NOMO-1 treated with dmso at 0.1 percent for 144 hours (cell line): ENCODE data around the gene MRPL20.
"Not testable (repeated sequence)": the region's sequence is repeated elsewhere in the genome, so short reads cannot be mapped to it uniquely, and the experiment has no call there.

Source experiments
- DNase-seq: peaks from one replicate; lab custom pipeline; 2025; ENCODE audit not compliant: unreplicated experiment; lab: John Stamatoyannopoulos, UW

MRPL20 gene

DNA sequence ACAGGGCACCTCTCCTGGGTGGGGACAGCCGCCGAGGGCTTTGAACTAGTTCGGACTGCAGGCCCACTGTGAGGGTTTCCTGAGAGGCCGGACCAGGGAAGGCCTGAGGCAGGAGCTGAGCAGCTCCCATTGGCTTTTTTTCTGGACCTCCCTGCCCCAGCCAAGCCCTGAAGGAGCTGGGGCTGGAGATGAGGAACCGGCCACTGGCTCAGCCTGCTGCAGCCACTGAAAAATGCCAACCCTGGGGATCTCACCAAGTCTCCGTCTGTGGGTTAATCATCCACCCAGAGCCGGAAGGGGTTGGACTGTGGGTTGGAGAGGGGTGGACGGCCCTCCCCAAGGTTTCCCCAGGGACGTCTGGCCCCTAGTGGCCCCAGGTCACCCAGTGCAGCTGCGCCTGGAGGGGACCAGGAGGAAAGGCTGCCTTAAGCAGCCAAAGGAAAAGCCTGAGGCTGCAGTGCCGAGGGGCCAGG lies 30.8 kb upstream of the MRPL20 start:
- DNase-seq = no peak

DNA sequence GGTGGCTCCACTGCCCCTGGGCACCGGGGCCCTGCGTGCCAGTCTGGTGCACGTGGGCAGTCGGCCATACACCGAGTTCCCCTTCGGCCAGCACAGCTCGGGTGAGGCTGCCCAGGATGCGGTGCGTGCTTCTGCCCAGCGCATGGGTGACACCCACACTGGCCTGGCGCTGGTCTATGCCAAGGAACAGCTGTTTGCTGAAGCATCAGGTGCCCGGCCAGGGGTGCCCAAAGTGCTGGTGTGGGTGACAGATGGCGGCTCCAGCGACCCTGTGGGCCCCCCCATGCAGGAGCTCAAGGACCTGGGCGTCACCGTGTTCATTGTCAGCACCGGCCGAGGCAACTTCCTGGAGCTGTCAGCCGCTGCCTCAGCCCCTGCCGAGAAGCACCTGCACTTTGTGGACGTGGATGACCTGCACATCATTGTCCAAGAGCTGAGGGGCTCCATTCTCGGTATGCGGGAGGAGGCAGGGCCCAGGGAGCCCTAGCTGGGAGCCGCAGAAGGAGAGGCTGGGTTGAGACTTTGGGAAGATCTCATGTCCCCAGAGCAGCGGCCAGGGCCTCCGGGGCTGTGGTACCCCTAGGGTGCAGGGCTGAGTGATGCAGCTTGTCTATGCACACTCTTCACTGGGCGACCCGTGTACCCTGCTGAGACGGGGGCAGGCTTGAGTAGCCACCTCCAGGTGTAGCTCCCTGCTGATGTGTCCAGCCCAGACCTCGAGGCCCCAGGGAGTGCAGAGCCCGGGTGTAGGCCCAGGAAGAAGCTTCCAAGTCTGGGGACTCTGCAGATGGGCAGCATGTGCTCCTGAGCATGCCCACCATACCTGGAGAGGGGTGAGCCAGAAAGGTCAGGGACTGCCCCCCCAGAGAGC lies 30.2 kb upstream of the MRPL20 start:
- no peak for DNase-seq

DNA sequence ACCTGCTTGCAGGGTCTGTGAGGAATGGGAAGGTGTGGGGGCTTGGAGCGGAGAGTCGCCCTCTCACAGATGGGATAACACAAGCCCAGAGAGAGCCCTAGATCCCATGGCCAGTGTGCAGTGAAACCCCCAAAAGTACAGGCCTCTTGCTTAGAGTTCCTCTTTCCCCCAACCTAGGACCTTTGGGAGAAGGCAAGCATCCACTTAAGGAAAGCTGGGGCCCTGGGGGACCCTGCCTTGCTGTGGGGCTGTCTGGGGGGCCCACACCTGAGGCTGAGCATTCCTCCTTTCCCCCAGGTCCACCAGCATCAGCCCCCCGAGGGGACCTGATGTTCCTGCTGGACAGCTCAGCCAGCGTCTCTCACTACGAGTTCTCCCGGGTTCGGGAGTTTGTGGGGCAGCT lies 29.5 kb upstream of the MRPL20 start:
- no peak for DNase-seq

DNA sequence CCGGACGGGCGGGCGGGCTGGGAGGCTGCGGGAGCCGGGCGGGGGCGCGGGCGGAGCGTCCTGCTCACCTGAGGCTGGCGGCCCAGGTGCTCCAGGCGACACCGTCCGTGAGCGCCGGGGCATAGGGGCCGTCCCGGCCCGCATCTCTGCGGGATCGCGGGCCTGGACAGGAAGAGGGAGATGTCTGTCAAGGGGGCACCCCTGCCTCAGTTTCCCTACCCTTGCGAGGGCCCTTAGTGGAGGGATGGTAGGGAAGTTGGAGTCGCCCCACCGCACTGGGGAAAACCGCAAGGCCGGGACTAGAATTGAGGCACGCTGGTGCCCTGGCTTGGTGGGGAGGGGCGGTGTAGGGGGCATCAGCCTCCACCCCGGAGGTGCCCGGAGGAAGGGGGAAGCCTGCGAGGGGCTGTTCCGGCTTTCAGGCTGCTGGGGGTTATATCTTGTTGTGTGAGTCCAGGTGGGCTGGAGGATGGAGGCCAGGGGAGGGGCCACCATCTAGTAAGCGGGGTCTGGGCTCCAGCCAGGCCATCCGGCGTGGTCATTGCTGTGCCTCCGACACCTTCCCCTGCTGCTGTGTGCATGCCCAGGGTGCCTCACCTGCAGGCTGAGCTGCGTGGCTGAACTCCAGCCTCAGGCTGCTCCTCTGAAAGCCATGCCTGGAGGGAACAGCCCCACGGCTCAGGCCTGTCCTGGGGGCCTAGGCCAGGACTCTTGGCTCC lies 29.0 kb upstream of the MRPL20 start:
- no peak for DNase-seq

DNA sequence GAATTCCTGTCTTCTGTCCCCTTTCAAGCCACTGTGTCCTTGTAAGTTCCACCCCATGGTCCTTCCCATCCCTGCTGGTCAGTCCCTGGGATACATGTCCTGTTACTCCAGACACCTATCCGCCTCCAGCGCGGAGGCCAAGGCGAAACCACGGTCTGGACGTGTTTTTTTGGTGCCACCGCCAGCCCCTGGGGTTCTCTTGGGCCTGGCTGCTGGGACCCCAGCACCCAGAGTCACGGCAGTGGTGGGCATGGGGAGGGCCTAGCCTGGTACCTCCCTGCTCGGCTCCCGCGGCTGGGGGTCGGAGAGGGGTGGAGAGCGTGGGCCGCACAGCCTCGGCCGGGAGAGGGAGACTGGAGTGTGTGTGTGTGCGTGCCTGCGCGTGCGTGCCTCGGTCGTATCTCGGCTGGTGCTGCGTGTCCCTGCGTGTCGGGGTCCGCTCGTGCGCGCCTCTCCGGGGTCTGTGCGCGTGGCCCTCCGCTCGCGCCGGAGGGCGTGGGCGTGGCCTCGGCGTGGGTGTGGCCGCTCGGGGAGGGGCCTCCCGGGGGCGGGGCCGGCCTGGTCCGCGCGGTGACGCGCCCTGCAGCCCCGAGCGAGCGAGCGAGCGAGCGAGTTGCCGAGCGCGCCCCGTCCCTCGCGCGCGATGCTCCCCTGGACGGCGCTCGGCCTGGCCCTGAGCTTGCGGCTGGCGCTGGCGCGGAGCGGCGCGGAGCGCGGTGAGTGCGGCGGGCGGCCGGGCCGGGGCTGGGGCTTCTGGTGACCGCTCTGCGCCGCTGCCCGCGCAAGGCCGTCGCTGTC lies 28.2 kb upstream of the MRPL20 start, which contains the start of gene VWA1:
Gene VWA1 (plus strand): TSS at position 585 of the 798 bp plus-strand sequence. CDS start 59 bp downstream, at position 644.
- peak; percentile 15 for DNase-seq

DNA sequence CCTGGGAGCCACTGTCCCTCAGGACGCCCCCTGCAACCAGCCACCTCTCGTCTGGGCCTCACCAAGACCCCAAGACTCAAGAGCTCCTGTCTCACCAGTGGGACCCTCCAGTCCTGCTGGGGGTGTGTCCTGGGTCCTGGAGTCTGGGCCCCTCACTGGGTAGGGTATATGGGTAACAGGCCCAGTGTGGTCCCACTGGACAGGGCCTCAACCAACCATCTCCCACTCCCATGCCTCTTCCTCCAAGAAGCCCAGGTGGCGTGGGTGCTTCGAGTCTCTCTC lies 27.7 kb upstream of the MRPL20 start:
- DNase-seq = no peak

DNA sequence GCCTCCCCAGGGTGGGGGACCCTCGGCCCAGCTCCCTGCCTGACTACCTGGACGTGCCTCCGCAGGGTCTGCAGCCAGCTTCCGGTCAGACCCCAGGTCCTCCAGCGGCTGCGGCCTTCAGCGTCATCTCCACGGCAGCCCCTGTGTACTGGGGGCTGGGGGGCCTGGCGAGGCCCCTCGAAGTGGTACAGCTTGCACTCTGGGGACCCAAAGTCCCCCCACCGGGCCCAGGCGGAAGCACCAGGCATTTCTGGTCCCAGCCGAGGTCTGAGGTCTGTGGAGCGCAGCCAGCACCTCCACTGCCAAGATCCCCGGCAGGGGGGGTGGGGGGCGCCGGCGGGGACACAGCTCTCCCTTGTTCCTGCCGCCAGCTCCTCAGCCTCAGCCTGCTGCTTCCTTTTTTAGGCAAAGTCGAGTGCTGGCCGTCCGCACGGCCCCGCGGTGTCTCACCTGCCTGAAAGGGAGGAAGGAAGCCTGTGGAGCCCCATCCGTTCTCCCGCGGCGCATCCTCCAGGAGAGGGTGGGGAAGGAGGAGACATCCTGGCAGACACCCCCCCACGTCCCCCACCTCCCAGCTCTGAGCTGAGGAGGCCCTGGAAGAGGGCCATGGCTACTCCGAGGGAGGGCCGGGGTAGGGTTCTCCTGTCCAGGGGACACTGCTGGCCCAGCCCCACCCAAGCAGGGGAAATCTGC lies 27.2 kb upstream of the MRPL20 start:
- DNase-seq = no peak

DNA sequence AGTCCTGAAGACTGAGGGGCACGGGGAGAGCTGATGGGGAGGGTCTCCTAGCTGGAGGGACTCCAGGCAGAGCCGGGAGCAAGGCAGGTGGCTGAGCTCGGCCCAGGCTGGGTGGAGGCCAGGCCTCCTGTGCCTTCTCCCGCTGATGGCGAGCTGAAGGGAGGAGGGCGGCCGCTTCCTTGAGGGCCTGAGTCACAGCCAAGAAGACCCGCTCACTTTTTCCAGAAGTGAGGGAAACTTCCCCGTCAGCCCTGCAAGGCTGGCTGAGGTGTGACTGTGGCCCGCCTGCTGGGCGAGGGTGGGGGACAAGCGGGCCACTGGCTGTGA lies 26.7 kb upstream of the MRPL20 start:
- no peak for DNase-seq

DNA sequence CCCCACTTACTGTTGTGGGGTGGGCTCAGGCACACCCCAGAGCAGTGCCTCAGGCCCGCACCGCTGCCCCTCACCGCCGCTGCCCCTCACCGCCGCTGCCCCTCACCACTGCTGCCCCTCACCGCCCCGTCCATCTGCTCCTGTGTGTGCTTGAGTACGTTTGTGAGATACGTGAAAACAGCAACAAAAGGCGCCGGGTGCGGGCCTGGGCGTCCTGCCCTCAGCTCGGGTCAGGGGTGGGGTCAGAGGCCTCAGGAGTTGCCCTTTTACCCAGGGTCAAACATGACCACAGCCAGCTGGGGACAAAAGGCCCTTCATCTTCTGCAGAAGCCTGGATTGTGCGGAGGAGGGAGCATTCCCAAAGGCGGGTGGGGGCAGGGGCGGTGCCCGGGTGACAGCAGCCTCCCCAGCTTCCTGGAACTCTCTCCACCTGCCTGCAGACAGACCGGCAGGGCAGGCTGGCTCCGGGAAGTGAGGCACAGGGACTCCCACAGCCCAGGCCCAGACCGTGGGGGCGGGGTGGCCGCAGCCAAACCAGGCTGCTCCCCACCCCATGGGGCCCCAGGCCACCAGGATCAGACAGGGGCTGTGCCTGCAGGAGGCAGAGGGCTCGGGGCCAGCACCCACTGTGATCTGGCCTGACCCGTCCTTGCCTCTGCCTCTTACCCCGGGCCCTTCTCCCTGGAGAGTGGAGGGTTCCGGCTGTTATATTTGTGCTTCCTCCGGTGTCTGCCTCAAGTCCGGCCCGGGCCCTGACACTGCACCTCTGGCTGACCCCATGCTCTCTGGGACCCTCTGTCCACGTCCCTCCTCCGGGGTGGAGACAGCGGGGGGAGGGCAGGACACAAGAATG lies 26.1 kb upstream of the MRPL20 start:
- no peak for DNase-seq

DNA sequence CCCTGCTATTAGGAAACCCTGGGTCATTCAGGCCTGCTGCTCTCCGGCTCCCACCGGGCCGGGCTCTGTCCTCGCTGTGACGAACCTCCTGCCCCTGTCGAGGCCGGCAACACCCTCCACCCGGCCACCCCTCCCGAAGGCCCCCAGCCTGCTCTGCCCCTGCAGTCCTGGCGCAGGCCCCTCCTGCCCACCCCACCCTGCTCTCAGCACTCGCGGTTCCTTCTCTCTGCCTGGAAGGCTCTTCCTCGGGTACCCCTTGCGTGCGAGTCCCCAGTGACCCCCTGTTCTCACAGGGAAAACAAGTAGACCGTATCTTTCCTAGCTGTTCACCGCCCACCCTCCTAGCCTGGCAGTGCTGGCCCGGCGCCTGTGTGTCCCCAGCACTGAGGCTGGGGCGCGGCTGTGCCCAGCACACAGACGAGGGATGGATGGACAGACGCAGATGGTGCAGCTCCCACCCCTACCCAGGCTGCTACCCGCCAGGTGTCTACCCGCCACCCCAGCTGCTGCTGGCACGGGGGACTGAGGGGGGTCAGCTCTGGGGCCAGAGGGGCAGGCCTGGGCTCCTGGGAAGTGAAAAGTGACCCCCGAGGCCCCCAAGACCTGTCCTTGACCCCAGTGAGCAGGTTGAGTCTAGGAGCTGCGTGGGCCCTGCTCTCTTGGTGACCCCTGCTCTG lies 25.3 kb upstream of the MRPL20 start:
- DNase-seq = no peak

DNA sequence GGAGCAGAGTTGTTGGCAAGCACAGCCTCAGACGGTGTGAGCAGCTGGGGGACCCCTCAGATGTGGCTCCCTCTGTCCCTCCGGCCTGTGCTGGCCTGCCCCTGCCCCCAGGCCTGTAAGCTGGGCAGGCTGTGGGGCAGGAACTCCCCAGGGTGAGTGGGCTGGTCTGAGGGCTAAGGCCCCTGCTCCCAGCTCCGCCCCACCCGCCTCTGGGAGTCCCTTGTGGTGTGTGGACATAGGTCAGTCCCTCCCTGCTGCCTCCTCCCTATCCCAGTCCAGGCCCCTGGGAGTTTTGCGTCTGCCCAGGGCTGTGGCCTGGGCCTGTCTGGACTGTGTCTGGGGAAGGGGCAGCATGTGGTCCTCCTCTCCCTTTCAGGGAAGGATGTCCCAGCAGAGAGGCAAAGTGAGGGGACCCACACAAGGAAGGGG lies 24.8 kb upstream of the MRPL20 start:
- no peak for DNase-seq

DNA sequence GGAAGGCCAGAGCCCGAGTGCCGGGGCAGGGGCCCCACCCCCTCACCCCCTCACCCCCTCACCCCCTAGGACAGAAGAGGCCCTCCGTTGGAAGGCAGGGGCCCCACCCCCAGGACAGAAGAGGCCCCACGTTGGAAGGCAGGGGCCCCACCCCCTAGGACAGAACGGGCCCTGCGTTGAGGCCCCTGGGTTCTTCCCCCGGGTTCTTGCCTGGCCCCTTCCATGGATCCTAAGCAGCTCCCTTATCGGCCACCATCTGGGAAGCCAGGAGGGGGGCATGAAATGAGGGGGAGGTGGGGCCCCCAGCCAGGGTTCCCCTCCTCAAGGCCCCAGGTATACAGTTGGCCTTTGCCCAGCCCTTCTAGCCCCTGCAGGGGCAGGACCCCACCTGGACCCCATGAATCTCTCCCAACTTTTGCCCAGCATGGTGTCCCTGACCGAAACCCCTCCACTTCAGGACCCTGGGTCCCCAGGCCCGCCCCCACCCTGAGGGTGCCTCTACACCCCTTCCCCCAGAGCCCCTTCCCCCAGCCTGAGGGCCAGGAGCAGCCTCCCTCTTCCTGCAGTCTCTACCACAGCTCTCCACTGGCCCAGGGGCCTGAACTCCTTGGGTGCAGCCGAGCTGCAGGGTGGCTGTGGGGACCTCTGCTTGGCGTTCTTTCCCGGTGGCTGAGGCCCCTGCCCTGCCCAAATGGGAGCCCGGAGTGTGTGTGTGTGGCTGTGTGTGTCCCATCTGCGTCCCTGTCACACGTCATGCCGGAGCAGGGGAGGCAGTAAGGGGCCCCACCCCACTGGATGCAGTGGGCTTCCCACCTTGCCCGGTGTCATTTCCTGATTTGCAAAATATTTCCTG lies 24.1 kb upstream of the MRPL20 start:
- no peak for DNase-seq

DNA sequence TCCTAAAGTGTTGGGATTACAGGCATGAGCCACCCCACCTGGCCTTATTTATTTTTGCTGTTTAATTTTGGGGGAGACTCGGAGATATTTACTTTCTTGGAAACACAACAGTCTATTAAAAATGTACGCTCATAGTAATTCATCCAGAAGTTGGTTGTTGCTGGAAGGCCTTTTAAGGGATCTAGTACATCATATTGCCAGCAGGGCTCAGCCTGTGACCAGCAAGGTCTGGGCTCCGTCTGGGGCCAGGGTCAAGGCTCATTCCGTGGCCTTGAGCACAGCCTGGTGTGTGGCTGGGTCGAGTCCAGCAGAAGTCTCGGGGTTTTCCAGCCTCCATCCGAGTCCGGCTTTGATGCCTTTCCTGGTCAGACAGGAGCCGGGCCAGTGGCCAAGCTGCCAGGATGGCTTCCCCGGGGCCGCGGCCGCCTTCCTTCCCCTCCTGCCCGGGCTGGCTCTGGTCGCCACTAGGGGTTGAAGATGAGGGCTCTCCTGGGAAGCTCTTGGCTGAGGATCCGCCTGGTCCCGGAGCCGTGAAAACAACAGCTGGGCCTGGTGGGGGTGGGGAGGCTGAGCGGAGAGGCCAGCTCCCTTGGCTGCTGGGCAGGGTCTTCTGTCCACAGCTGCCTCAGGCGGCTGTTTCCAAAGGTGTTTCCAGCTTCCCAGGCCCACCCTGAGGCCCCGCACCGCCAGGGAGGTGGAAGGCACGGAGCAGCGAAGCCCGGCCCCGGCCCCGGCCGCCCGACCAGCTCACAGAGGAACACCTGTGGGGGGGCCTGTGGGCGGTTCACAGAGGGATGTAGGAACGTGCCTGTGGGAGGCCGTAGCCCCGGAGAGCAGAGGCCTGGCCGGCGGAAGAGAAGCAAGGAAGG lies 23.3 kb upstream of the MRPL20 start:
- DNase-seq = no peak

DNA sequence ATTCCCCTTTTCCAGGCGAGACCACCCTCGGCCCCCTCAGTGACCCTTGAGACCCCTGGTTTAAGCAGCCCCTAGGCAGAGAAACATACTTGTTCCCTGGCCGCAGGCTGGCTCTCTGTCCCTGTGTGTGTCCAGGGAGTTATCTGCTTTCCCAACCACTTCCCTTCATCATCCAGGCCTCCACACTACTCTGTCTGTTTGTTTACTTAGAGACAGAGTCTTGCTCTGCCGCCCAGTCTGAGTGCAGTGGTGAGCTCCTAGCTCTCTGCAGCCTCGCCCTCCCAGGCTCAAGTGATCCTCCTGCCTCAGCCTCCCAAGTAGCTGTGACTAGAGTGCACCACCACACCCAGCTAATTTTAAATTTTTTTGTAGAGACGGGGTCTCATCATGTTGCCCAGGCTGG lies 22.6 kb upstream of the MRPL20 start:
- no peak for DNase-seq

DNA sequence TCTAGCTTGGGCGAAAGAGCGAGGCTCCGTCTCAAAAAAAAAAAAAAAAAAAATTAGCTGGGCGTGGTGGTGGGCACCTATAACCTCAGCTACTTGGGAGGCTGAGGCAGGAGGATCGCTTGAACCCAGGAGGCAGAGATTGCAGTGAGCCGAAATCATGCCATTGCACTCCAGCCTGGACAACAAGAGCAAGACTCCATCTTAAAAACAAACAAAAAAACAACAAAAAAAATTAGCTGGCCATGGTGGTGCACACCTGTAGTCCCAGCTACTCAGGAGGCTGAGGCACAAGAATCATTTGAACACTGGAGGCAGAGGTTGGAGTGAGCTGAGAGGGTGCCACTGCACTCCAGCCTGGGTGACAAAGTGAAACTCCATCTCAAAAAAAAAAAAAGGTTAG lies 21.9 kb upstream of the MRPL20 start:
- DNase-seq = not testable (repeated sequence)

DNA sequence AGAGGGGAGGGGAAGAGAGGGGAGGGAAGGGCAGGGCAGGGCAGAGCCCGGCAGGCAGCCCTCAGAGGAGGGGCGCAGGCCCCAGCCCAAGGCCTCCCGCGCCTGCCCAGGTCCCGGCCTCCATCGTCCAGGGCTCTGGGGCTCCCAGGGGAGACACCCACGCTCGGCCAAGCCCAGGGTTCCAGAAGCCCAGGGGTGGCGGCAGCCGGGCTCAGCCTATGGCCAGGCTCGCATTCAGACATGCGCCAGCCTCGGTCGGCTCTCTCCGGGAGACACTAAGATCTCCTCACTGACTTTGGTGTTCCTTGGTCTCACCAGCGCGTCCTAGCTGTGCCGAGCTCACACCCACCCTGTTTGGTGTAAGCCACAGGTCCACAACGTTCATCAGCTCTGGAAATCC lies 21.1 kb upstream of the MRPL20 start:
- no peak for DNase-seq

DNA sequence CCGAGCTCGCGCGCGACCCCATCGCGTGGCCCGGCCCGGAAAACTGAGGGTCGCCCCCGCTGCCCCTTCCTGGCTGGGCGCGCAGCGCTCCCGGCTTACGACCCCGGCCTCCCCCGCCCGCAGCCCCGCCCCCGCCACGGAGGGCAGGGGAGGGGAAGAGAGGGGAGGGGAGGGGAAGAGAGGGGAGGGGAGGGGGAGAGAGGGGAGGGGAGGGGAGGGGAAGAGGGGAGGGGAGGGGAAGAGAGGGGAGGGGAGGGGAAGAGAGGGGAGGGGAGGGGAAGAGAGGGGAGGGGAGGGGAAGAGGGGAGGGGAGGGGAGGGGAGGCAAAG lies 20.7 kb upstream of the MRPL20 start:
- no peak for DNase-seq
